ENCODE results near the gene DISC1.
"Not testable (repeated sequence)": the region's sequence is repeated elsewhere in the genome, so short reads cannot be mapped to it uniquely, and the experiment has no call there.

The DISC1 gene

GRCh38 chr1:231636157-231636556 lies 9.6 kb downstream of the DISC1 start:
- DNase-seq (ENCODE audit: low read depth): no peak

GRCh38 chr1:231636922-231637321 lies 10.3 kb downstream of the DISC1 start:
- not testable (repeated sequence) for DNase-seq (ENCODE audit: low read depth)

- no peak for DNase-seq (ENCODE audit: low read depth)
These were observed 12.1 kb downstream of the DISC1 start for GRCh38 chr1:231638647-231639046.

GRCh38 chr1:231639819-231640218 lies 13.2 kb downstream of the DISC1 start:
- DNase-seq (ENCODE audit: low read depth): no peak

GRCh38 chr1:231641444-231641843 lies 14.9 kb downstream of the DISC1 start:
- not testable (repeated sequence) for DNase-seq (ENCODE audit: low read depth)

- DNase-seq (ENCODE audit: low read depth): not testable (repeated sequence)
These were observed 15.5 kb downstream of the DISC1 start for GRCh38 chr1:231642061-231642460.

GRCh38 chr1:231642618-231643017 lies 16.0 kb downstream of the DISC1 start:
- DNase-seq (ENCODE audit: low read depth): no peak

GRCh38 chr1:231643071-231643934 lies 16.7 kb downstream of the DISC1 start:
- DNase-seq (ENCODE audit: low read depth): no peak

- DNase-seq (ENCODE audit: low read depth): no peak
These were observed 17.3 kb downstream of the DISC1 start for GRCh38 chr1:231643935-231644237.

GRCh38 chr1:231645634-231646033 lies 19.0 kb downstream of the DISC1 start:
- not testable (repeated sequence) for DNase-seq (ENCODE audit: low read depth)

GRCh38 chr1:231646165-231646564 lies 19.6 kb downstream of the DISC1 start:
- DNase-seq (ENCODE audit: low read depth): not testable (repeated sequence)

- DNase-seq (ENCODE audit: low read depth): not testable (repeated sequence)
These were observed 25.2 kb downstream of the DISC1 start for GRCh38 chr1:231651621-231652260.

GRCh38 chr1:231653632-231654031 lies 27.0 kb downstream of the DISC1 start:
- DNase-seq (ENCODE audit: low read depth): no peak

- DNase-seq (ENCODE audit: low read depth): no peak
These were observed 30.2 kb downstream of the DISC1 start for GRCh38 chr1:231656741-231657140.

- not testable (repeated sequence) for DNase-seq (ENCODE audit: low read depth)
These were observed 31.6 kb downstream of the DISC1 start for GRCh38 chr1:231658223-231658622.

- DNase-seq (ENCODE audit: low read depth): no peak
These were observed 33.6 kb downstream of the DISC1 start for GRCh38 chr1:231660198-231660597.

GRCh38 chr1:231663211-231663792 lies 36.7 kb downstream of the DISC1 start:
- DNase-seq (ENCODE audit: low read depth): no peak

GRCh38 chr1:231665101-231665500 lies 38.5 kb downstream of the DISC1 start:
- DNase-seq (ENCODE audit: low read depth): no peak

GRCh38 chr1:231665726-231666125 lies 39.1 kb downstream of the DISC1 start:
- DNase-seq (ENCODE audit: low read depth): no peak

- DNase-seq (ENCODE audit: low read depth): no peak
These were observed 39.8 kb downstream of the DISC1 start for GRCh38 chr1:231666220-231666936.

- DNase-seq (ENCODE audit: low read depth): no peak
These were observed 40.5 kb downstream of the DISC1 start for GRCh38 chr1:231666937-231667608.

Data from activated T-cell treated with anti-CD3 and anti-CD28 coated beads for 48 hours (primary cell).